Omental fat pad (tissue), 4 donors: ENCODE data around the gene VSIG10L. TPM values are rescaled to one million over a fixed set of nuclear protein-coding genes. Genes with fewer than 3 reads are reported as not detected.

Experiments used
- ATAC-seq: fragments of 150-250 bp; one replicate; pipeline ENCODE4 v1.9.1; 2016; ENCODE audit warnings: mild to moderate bottlenecking, moderate library complexity; ENCODE audit not compliant: low FRiP score
- DNase-seq: peaks from one replicate; pipeline ENCODE4 v3.0.0-alpha.2; 2019; ENCODE audit warnings: low spot score
- CTCF ChIP-seq, 3 donors: fragments of 450-650 bp; IDR thresholded peaks; one replicate each; pipeline ENCODE4 v1.5.1; 2016 to 2017; ENCODE audit warnings: antibody characterized with exemption in 3 of 3, mild to moderate bottlenecking in 3 of 3, moderate library complexity in 2 of 3
- total RNA-seq, 4 donors: library from RNA; depleted of rRNA; stranded (reverse); fragments of >200 nt; gene quantifications; one replicate each; pipeline ENCODE4 v1.1.0, GENCODE V29; 2016

VSIG10L gene
- total RNA-seq, 4 donors from 2014 or later, result 0.47 to 1.0 (median 0.98) TPM

DNA sequence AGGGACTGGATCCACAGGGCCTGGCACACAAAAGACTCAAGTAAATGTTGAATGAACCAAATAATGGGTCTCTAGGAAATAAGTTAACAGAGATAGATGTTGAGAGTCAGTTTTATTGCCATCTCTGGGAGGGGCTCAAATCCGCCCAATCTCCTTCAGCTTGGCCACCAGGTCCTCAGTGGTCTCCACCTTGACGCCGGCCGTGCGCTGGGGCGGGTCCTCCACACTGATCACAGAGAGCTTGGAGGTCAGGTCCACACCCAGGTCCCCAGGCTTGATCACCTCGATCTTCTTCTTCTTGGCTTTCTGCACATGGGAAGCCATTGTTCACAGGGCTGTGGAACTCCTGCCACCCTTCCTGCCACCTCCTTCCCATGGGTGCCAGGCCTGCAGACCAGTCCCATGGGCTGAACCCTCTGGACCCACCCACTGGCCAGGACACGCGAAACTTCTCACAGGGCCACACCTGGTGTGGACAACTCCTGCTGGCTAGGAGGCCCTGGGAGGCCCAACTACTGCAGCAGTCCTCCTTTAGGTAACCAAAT is 3.2 kb upstream of the VSIG10L start:
- no peak for DNase-seq
- TF ChIP-seq CTCF (IDR thresholded peaks at IDR 0.05), result no peak
- no peak for ATAC-seq

DNA sequence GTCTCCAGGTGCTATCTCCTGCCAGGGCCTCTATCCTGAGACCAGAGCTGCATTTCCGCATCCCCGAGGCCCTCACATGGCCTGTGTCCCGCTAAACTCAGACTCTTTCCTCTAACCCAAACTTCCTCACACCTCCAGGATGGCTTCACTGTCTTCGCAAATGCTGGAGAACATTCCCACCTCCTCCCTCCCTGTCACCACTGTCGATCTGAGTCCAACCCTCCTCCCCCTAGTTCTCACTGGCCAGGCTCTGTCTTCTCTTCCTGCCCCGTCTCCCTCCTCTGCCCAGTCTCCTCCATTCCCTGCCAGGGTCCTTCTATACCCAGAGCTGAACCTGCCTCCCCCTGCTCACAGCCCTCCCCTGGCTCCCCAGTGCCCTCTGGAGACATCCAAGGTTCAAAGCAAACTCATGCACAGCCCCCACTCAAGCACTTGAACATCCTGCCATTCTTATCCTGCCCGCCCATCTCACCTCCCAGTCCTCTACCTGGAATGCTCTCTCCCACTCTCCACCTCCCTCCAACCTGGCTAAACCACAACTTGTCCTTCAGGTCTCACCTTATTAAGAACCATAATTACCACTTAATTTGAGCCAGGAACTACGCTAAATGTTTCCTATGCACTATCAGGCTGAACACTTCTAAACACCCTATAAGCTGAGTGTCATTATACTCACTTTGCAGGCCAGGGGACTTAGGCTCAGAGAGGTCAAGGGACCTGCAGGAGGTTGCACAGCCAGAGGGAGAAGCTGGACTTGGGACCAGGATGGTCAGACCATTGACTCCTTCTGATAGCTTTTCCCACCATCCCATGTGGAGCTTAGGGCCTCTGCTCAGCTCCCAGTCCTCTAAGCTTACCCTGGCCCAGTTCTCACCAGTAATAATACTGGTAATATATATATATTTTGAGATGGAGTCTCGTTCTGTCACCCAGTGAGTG is 961 bp upstream of the VSIG10L start:
- TF ChIP-seq CTCF (IDR thresholded peaks at IDR 0.05), result no peak
- no peak for ATAC-seq
- DNase-seq, result no peak

DNA sequence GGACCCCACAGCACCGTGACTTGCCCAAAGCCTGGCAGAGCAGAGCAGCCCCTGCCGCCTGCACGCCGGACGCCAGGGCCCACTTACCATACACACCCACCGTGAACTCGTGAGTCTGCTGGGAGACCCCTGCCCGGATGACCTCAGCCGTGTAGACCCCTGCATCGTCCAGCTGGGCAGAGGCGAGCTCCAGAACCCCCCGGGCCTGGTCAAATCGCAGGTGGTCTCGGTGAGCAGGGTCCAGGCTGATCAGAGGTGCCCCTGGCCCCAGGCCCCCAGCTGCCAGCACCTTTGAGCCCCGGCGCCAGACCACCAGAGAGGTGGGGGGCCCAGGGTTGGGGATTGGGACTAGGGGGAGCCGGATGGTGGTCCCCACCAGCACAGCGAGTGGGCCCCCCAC is 873 bp downstream of the VSIG10L start:
- ATAC-seq, result no peak

DNA sequence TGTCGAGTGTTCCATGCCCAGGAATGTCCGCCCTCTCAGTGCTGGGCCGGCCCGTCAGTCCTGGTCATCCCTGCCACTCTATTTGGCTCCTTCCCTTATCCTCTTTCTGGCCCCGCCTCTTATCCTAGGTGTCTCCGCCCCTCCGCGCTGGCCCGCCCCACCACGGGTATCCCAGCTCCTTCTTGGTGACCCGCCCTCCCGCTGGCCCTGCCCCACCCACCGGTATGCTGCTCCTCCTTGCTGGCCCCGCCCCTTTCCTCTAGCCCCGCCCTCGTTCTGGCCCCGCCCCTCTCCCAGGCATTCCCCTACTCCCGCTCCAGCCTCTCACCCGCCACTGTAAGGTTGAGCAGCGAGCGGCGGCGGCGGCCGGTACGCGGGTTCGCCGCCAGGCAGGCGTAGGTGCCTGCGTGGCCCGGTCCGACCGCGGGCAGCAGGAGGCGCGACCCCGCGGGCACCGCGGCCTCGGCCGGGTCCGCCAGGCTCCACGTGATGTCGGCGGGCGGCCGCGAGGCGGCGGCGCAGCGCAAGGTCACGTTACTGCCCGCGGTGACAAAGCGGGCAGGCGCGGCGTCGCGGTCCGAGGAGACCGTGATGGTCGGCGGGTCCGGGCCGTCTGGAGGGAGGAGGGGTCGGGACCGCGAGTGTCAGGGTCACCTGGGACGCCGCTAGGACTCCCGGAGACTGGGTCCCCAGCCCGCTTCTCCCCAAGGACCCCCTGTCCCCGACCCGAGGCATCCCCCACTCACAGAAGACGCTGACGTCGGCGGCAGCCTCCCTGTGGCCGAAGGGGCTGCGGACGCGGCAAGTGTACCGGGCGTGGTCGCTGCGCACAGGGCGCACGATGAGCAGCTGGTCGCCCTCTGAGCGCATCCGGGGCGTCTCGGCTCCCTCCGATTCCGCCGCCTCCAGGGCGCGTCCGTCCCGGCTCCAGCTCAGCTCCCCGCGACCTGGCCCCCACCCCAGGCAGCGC is 2.0 kb downstream of the VSIG10L start:
- DNase-seq (peak; percentile 96), ATAC-seq (peak; percentile 92)
- no peak for TF ChIP-seq CTCF (IDR thresholded peaks at IDR 0.05)

More for the DNA sequence above, 873 bp downstream of the VSIG10L start:
- TF ChIP-seq CTCF (IDR thresholded peaks at IDR 0.05), result no peak
- DNase-seq, result no peak

DNA sequence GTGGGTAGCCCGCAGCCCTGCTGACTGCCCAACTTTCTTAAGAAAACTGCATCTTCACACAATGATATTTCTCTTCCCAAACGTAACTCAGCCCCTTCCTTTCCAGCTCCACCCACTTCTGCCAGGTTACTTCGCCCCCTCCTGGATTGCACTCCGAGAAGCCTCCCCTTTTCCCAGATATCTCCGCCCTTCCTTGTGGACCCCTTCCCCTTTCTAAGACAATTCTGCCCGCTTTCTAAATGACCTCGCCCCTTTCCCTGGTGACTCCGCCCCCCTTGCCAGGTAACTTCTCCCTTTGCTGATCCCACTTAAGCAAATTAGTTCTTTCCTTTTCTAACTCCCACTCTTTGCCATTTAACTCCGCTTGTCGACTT is 2.6 kb downstream of the VSIG10L start:
- ATAC-seq (no peak), DNase-seq (no peak)
- TF ChIP-seq CTCF (IDR thresholded peaks at IDR 0.05), result no peak

DNA sequence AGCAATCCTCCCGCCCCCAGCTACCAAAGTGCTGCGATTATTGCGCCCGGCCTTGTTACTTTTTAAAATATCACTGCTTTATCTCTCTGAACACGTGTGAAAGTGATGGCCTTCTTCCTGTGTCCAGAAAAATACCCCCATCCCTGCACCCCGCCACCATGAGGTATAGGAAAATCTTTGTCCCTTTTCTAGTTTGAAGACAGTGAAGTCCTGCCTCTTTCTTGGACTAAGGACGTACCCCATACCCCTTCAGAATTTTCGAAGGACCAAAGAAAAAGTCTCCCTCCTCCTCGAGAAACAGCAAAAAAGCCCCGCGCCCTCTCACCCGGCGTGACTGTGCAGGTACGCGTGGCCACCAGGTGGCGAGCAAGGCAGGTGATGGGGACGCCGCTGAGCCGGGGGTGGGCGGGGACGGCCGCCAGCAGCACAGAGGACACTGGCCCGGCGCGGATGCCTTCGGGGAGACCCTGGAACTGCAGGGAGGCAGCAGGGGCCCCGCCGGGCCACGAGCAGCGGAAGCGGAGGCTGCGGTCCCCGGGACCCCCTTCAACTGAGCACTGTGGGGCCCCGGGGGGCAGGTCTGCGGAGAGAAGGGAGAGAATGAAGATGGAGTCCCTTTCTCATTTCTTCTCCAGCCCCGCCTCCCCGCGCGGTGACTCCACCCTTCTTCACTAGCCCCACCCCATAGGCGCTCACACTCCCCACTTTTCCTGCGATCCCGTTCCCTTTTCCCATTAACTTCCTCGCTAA is 3.2 kb downstream of the VSIG10L start:
- peak; percentile 69 for ATAC-seq
- peak in 1 of 3 donors; percentile 2 for TF ChIP-seq CTCF (IDR thresholded peaks at IDR 0.05)
- DNase-seq, result peak; percentile 68
